Thyroid gland (tissue), 4 donors: ENCODE data around the gene CLEC4E. TPM values are rescaled to one million over a fixed set of nuclear protein-coding genes. Genes with fewer than 3 reads are reported as not detected.

Experiments used
- DNase-seq, 2 donors: peaks; one replicate each; pipeline ENCODE4 v3.0.0-alpha.2; 2019
- H3K27ac ChIP-seq, 3 donors: fragments of 200-600 bp; sonication (generic); 1 replicate in 2 of 3; 2 replicates in 1 of 3; pipeline ENCODE4 v1.5.1; 2016 to 2019; ENCODE audit warnings: mild to moderate bottlenecking in 1 of 3, moderate library complexity in 1 of 3
- H3K27me3 ChIP-seq: fragments of 200-600 bp; sonication (generic); one replicate; pipeline ENCODE4 v1.5.1; 2019
- H3K36me3 ChIP-seq, 2 donors: fragments of 200-600 bp; sonication (generic); one replicate each; pipeline ENCODE4 v1.5.1; 2016 to 2019
- H3K4me1 ChIP-seq, 2 donors: fragments of 200-600 bp; sonication (generic); one replicate each; pipeline ENCODE4 v1.5.1; 2017 to 2019
- H3K4me3 ChIP-seq, 3 donors: fragments of 200-600 bp; sonication (generic); replicated peaks in 1 of 3; 1 replicate in 2 of 3; 2 replicates in 1 of 3; pipeline ENCODE4 v1.5.1; 2016; ENCODE audit warnings: mild to moderate bottlenecking in 1 of 3
- H3K9me3 ChIP-seq: fragments of 200-600 bp; sonication (generic); one replicate; pipeline ENCODE4 v1.5.1; 2017
- CTCF ChIP-seq, 6 experiments: fragments of 200-600 bp in 3 of 6; fragments of 450-650 bp in 3 of 6; sonication (generic) in 3 of 6; IDR thresholded peaks; one replicate each; pipeline ENCODE4 v1.5.1; 2016 to 2019; ENCODE audit warnings: antibody characterized with exemption in 6 of 6, mild to moderate bottlenecking in 2 of 6, inconsistent platforms in 1 of 6, moderate library complexity in 1 of 6
- POLR2A ChIP-seq, 2 donors: fragments of 450-650 bp; IDR thresholded peaks; one replicate each; pipeline ENCODE4 v1.6.1; 2017; ENCODE audit warnings: antibody characterized with exemption in 2 of 2, mild to moderate bottlenecking in 2 of 2, moderate library complexity in 1 of 2
- WGBS, 2 donors: methylation state at CpG; one replicate each; pipeline ENCODE4 v1.1.5; 2017; 5-methylcytosine and 5-hydroxymethylcytosine counted together
- intact Hi-C: fragments of 100-400 bp; cut with DNase I; formaldehyde crosslinking; loops from one replicate; pipeline ENCODE4 v1.15.1; 2023
- total RNA-seq, 4 donors: library from RNA; depleted of rRNA; stranded (reverse); fragments of >200 nt; gene quantifications; one replicate each; pipeline ENCODE4 v1.2.3, GENCODE V29; 2016

Gene CLEC4E
- total RNA-seq, 4 donors from 2014 or later, result 1.7 to 10.5 (median 4.5) TPM

- no peak for TF ChIP-seq POLR2A (IDR thresholded peaks at IDR 0.05)
- no peak for TF ChIP-seq CTCF (IDR thresholded peaks at IDR 0.05)
- Histone ChIP-seq H3K9me3 (no peaks in the 10 kb centered on the region), H3K4me3 (no peak overlapping the region), H3K27me3 (no peaks in the 10 kb centered on the region), H3K4me1 (no peaks in the 10 kb centered on the region), H3K27ac (no peak overlapping the region), H3K36me3 (no peaks in the 10 kb centered on the region)
- WGBS, 2 donors, result 87 to 92% methylated on average over 4 of the region's 4 CpGs
- no peak for DNase-seq
- intact Hi-C loops, result no loop called here
These were observed 20.3 kb upstream of the CLEC4E start for GRCh38 chr12:8561011-8561410.

- H3K9me3 ChIP-seq, result no peaks in the 10 kb centered on the region
- intact Hi-C loops, result no loop called here
- no peak for TF ChIP-seq POLR2A (IDR thresholded peaks at IDR 0.05)
- TF ChIP-seq CTCF (IDR thresholded peaks at IDR 0.05), result no peak
- H3K4me1 ChIP-seq, result no peaks in the 10 kb centered on the region
- no peak for DNase-seq
- H3K36me3 ChIP-seq, result no peaks in the 10 kb centered on the region
- no peaks in the 10 kb centered on the region for H3K27me3 ChIP-seq
- H3K4me3 ChIP-seq, result no peak overlapping the region
- WGBS, 2 donors, result 81 to 84% methylated on average over 11 of the region's 11 CpGs
- H3K27ac ChIP-seq, result no peak overlapping the region
These were observed 19.0 kb upstream of the CLEC4E start for GRCh38 chr12:8559676-8560075.

- no peak overlapping the region for H3K27ac ChIP-seq
- H3K4me3 ChIP-seq, result no peak overlapping the region
- DNase-seq, result no peak
- intact Hi-C loops, result no loop called here
- no peaks in the 10 kb centered on the region for H3K9me3 ChIP-seq
- no peaks in the 10 kb centered on the region for H3K36me3 ChIP-seq
- no peaks in the 10 kb centered on the region for H3K4me1 ChIP-seq
- no peaks in the 10 kb centered on the region for H3K27me3 ChIP-seq
- TF ChIP-seq CTCF (IDR thresholded peaks at IDR 0.05), result no peak
- TF ChIP-seq POLR2A (IDR thresholded peaks at IDR 0.05), result no peak
- 74 to 84% methylated on average over 2 of the region's 2 CpGs for WGBS, 2 donors
These were observed 15.9 kb upstream of the CLEC4E start for GRCh38 chr12:8556531-8557097.

GRCh38 chr12:8554451-8555195, 13.9 kb upstream of the CLEC4E start:
- Histone ChIP-seq H3K4me1 (no peaks in the 10 kb centered on the region), H3K4me3 (no peak overlapping the region), H3K27ac (no peak overlapping the region), H3K27me3 (no peaks in the 10 kb centered on the region), H3K36me3 (no peaks in the 10 kb centered on the region), H3K9me3 (no peaks in the 10 kb centered on the region)
- WGBS, 2 donors, result 81 to 88% methylated on average over 5 of the region's 5 CpGs
- TF ChIP-seq POLR2A (IDR thresholded peaks at IDR 0.05) (no peak), CTCF (IDR thresholded peaks at IDR 0.05) (no peak)
- no peak for DNase-seq
- intact Hi-C loops, result no loop called here

GRCh38 chr12:8553088-8553627, 12.5 kb upstream of the CLEC4E start:
- no peaks in the 10 kb centered on the region for H3K4me1 ChIP-seq
- WGBS, 2 donors, result 61 to 76% methylated on average over 6 of the region's 6 CpGs
- no peaks in the 10 kb centered on the region for H3K27me3 ChIP-seq
- intact Hi-C loops, result no loop called here
- TF ChIP-seq CTCF (IDR thresholded peaks at IDR 0.05), result no peak
- TF ChIP-seq POLR2A (IDR thresholded peaks at IDR 0.05), result no peak
- no peak overlapping the region for H3K4me3 ChIP-seq
- DNase-seq, result no peak
- H3K36me3 ChIP-seq, result no peaks in the 10 kb centered on the region
- H3K27ac ChIP-seq, result no peak overlapping the region
- no peaks in the 10 kb centered on the region for H3K9me3 ChIP-seq
